GM18511 (cell line): ENCODE results near the gene HHIPL1.

ENCODE experiments used
- ATAC-seq: cut with Tn5 transposase; IDR thresholded peaks from one replicate; pipeline ENCODE4 v1.9.1; 2021; ENCODE audit warnings: mild to moderate bottlenecking, moderate library complexity; ENCODE audit not compliant: unreplicated experiment

HHIPL1 gene

DNA sequence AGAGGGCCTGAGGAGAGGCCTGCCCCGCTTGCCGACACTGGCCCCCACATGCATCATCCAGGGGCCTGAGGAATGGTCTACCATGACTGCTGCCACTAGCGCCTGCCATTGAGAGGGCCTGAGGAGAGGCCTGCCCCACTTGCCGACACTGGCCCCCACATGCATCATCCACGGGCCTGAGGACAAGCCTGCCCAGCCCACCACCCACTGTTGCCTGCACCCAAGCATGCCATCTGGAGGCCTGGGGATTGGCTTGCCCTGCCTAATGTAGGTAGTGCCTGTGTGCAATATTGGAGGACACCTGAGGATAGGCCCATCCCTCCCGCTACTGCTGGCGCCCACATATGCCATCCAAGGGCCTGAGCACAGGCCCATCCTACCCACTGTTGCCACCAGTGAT lies 63.5 kb downstream of the HHIPL1 start:
- no peak for ATAC-seq

DNA sequence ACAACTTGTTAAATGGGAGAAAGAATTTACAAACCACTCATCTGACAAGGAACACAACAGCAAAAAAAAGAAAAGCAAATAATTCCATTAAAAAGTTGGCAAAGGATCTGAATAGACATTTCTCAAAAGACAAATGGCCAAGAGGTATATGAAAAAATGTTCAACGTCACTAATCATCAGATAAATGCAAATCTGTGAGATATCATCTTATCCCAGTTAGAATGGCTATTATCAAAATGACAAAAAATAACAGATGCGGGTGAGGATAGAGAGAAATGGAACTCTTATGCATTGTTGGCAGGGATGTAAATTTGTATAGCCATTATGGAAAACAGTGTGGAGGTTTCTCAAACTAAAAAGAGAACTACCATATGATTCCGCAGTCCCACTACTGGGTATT lies 69.0 kb downstream of the HHIPL1 start:
- ATAC-seq, result no peak

DNA sequence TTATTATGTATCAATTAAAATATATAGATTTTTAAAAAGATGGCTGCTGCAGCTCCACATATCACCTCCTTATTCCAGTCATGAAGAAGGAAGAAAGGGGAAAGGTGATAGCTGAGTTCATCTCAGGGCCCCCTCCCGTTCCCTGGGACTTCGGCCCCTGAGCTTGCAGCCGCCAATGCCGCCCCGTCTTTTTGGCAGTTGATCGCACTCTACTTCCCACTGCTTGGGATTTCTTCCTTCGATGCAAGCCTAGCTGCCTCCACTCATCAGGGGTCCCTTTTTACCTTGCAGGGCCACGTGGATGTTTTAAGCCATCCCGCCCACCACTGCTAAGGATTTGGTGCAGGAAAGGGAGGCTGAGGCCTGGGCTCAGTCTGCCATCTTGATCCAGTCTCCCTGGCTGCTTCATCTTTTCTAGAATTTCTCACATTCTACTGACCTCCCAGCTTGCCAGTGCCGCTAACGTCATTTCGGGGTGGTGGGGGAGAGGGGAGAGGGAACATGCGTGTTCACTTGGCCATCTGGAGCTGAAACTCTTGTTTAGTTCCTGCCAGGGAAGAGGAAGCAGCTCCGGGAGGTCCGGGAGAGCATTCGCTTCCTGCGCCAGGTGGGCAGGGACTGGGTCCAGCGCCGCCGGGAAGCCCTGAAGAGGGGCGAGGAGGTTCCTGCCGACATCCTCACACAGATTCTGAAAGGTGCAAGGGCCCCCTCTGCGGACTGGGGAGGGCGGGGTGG lies 70.5 kb downstream of the HHIPL1 start:
- no peak for ATAC-seq

DNA sequence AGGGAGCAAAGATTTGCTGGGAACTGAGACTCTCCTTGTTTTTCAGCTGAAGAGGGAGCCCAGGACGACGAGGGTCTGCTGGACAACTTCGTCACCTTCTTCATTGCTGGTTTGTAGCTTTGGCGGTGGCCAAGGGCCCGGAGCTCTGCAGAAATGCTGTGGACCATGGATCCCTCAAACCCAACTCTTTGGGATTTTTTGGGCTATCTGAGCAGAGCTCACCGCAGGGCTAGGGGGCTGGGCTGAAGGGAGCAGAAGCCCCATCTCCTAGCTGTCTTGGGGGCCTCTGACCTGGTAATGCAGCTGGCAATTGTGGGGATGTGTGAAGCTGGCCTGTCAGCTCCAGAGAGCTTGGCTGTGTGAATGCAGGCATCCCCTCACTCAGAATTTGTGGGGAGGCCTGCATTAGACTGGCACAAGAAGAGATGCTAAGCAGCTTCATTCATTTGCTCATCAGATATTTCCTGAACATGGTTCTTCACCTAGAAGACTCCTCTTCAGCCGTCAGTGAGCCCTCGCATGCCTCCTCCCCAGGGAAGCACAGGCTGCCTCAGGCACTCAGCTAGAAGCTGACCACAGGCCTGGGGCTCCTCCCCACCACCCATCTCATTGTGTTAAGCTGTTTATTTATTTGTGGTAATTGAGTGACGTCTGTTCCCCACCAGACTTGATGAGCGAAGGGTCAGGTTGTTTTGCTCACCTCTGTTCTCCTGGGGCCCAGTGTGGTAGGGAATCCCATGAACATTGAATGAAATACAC lies 71.3 kb downstream of the HHIPL1 start:
- no peak for ATAC-seq

DNA sequence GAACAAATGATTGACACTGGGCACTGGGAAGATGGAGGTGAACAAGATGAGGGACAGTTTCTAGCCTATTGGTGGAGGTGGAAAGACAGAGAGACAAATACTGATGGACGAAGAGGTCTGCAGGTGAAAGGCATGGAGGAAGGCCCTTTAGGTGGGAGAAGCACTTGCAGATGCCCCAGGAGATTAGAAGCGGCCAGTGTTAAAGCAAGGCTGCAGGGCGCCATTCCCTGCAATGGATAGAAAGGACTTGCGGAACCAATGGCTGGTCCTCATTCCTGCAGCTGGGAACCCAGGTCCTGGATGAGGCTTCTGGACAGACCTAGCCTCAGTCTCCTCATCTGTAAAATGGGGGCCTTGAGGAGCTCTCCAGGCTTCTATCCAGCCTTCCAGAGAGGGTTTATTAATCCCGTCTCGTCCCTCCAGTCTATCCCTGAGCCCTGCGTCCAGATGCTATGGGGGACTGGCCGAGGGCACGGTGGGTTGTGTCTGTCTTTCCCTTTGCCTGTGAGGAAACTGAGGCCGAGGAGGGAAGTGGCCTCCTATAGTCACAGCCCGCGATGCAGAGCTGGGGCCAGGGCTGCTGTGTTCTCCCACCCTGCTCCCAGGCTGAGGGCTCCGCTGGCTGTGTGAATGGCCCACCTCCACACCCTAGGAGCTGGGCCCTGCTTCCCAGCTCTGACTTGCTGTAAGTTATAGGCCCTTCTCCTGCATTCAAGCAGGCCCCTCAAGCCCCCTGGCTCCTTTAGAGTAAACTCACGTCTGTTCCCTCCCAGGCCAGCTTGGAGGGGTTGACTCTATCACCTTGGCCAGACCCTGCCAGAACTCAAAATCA lies 72.1 kb downstream of the HHIPL1 start:
- no peak for ATAC-seq

DNA sequence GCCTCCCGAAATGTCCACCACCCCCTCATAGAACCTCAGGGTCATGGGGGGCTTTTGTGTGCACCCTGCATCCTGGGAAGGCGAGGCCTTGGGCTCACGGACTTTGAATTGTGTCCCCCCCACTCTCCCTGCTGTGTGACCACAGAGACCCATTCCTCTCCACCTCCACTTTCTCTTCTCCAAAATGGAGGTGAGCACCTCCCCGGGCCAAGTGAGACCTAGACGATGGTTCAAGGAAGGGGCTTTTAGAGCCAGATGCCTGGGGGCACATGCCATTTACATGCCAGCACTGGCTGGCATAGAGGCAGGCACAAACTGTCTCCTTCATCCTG lies 72.7 kb downstream of the HHIPL1 start:
- ATAC-seq, result no peak

DNA sequence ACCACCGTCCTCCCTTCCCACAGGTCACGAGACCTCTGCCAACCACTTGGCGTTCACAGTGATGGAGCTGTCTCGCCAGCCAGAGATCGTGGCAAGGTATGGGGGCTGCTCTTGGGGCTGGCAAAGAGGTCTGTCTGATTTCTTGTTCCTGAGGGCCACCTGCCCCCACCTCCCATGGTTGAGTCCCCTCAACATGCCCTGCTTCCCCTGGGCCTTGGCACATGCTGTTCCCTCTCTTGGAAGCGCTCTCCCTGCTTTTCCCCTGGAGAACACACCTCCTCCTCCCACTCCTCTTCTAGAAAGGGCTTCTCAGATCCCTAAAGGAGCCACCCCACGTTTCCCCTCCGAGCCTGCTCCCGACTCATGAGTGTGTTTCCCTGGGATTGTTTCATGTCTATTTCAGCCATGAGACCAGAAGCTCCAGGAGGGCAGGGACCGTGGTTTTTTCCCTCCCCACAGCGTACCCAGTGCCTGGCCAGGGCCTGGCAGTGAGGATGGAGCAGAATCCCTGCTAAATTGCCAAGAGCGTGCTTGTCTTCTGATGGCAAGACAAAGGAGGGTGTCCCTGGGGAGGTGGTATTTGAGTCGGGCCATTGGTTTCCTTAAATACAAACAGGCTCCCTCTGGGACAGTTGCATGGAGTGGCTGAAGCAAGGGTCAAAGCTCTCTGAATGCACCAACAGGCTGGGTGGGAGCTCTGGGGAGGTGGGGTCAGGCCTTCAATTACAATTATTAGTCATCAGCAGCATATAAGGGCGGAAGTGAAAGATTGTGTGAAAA lies 73.3 kb downstream of the HHIPL1 start:
- peak; percentile 98 for ATAC-seq

DNA sequence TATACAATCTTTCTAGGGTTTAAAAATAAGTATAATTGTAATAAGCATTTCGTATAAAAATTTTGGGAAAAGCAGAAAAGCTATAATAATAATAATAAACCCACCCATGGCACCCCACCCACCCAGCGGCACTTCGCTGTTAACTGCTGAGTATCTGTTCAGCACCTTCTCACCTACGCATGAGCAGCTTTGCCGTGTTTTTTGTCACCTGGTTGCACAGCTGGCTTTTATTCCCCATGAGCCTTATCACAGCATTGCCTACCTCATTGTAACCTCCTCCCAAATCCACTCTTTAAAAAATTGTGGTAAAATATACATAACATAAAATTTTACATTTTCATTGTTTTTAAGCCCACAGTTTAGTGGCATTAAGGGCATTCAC lies 73.9 kb downstream of the HHIPL1 start:
- ATAC-seq, result peak; percentile 80

DNA sequence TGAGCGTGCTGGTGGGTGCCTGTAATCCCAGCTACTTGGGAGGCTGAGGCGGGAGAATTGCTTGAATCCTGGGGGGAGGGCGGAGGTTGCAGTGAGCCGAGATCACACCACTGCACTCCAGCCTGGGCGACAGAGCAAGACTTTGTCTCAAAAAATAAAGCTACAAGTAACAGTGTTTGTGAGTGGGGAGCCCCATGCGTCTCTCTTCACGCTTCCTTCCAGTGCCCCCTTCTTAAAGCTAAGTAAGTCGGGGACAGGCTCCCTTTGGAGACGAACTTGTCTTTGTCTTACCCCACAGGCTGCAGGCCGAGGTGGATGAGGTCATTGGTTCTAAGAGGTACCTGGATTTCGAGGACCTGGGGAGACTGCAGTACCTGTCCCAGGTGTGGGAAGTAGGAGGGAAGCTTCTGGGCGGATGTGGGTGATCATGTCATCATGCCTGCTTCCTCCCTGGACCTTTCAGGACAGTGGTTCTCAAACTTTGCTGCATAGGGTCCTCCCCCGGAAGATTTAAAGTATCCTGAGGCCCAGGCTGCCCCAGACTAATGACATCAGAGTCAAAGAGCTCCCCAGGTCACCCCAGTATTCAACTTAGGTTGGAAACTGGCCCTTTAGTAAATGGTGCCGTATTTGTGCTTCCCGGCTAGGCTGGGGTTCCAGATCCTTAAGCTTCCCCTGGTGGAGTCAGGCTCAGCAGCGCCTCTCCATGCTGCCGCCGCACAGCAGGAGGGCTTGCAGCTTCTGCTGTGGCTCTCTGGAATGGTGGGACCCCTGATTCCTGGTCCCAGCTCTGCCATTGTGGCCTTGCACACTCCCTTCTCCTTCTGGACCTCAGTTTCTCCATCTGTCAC lies 76.2 kb downstream of the HHIPL1 start:
- ATAC-seq, result no peak

DNA sequence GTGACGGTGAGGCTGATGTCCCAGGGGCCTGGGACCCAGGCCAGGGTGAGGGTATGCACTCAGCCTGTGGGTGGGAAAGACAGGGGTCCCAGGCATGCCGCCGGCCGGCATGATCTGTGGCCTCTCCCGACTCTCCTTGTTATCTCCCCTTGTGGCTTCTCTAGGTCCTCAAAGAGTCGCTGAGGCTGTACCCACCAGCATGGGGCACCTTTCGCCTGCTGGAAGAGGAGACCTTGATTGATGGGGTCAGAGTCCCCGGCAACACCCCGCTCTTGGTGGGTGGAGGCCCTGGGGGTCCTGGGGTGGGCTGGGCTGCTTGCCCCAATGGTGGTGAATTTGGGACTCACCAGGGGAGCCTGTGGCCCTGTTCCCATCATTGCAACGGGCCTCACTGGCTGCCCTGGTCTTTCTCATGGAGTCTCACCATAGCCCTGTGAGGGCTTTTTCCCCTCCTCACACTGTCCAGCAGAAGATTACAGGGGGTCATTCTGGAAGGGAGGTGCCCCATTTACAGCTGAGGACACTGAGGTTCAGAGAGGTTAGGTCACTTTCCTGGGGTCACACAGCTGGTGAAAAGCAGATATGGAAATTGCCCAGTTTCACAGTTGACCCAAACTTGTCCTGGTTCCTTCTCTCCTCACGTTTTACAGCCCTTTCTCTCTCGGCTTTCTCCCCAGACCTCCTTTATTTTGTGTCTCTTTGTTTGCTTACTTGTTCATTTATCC lies 77.0 kb downstream of the HHIPL1 start:
- no peak for ATAC-seq

DNA sequence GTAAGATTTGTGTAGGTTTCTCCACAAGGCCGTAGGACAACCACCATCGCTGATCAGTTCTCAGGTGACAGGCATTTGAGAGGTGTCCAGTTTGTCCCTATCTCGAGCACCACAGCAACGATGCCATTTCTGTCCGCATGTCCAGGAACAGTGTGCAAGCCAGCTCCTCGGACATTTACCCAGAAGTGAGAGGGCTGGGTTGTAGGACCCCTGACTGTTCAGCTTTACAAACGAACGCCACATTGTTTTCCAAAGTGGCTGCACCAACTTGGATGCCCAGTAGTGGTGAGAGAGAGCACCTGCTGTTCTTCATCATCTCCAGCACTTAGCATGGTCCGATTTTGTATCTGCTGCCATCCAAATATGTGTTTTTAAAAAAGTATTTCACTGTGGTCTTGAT lies 77.8 kb downstream of the HHIPL1 start:
- no peak for ATAC-seq

DNA sequence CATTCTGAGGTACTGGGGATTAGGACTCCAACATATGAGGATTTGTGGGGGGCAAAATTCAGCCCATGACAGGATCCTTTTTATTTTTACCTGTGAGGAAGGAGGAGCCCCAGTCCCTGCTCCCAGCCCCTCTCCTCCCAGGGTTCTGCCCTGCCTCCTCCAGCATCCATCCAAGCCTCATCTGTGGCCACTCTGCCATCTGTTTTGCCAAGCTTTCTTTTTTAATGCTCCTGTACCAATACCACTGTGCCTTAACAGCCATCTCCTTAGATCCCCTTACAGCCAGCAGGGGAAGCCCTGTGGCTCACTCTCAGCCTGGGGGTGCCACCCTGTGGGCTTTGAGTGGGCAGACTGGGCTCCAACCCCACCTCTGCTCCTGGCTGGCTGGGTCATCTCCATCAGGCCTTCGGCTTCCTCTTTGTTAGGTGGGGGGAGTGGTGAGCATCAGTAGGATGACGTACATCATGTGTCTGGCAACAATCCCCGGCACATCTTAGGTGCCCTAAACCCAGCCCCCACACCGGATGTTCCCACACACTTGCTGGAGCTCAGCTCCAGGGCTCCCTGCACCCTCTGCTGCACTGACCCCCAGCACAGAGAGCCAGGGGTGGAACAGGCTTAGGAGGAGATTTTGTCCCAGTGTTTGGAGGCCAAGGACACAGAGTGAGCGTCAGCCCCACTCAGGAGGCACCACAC lies 79.4 kb downstream of the HHIPL1 start:
- ATAC-seq, result no peak

DNA sequence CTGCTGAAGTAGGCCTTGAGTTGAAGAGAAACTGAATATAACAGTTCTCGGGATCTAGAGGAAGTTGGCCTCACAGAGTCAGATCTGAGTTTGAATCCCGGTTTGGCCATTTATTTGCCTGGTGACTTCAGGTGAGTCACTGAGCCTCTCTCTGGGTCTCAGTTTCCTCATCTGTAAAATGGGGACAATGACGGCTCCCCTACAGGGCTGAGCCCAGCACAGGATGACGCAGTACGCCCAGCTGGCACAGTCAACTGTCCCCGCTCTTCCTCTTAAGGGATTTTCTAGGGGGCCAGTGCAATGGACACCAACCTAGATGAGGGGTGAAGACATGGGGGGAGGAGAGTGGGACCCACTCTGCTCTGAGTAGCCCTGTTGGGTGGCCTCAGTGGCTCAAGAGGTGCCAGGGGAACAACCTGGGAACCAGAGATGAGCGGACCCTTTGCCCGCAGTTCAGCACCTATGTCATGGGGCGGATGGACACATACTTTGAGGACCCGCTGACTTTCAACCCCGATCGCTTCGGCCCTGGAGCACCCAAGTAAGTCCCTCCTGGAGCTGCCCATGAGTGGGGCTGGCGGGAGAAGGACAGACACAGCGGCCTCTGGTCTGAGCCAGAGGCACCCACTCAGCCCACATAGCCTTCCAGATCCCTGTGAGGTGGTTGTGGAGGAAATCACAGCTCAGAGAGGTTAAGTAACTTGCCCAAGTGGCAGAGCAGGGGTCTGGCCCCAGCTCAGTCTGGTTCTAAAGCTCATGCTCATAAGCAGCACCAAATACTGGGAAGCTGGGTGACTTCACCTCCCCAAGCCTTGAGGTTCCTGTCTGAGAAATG lies 80.2 kb downstream of the HHIPL1 start:
- ATAC-seq, result no peak

DNA sequence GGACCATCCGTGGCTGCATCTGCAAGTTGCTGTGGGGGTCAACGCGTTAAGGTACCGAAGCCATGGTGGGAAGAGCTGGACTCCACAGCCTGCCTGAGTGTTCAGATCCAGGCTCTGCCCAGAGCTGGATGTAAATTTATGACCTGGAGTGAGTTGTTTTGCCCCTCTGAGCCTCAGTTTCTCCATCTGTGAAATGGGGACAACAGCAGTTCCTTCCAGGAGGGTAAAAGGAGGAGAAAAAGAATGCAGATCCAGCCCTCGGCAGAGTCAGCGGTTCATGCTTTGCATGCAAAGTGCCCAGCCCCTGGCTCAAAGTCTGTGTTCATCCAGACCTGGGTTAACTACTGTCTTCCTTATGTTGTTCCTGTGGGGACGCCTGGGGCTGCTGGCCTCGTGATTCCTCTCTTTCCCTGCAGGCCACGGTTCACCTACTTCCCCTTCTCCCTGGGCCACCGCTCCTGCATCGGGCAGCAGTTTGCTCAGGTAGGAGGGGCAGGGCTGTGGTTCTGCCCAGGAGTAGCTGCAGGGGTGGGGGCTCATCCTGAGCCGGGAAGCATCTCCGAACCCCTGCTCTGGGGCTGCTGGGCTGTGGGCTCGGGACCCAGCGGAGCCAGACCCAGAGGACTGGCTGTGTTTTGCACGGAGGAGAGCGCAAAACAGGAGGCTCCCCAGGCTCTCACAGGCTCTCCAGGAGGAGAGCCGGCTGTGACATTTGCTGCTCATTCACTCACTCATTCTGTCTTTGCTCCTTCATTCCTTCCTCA lies 81.0 kb downstream of the HHIPL1 start:
- ATAC-seq, result no peak

DNA sequence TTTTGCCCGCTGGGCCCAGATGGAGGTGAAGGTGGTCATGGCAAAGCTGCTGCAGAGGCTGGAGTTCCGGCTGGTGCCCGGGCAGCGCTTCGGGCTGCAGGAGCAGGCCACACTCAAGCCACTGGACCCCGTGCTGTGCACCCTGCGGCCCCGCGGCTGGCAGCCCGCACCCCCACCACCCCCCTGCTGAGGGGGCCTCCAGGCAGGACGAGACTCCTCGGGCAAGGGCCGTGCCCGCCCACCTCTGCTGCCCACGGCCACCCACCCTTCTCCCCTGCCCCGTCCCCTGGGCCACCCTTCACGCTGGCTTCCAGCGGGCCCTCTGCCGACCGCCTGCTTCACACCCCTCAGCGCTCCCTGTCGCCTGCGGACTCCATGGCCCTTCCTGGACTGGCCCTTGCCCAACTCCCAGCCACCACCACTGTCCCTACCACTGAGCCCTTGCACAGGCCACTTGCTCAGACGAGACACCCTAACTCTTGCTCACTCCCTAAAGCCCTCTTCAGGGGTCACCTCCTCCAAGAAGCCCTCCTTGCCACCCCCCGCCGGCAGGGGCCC lies 81.7 kb downstream of the HHIPL1 start:
- no peak for ATAC-seq

DNA sequence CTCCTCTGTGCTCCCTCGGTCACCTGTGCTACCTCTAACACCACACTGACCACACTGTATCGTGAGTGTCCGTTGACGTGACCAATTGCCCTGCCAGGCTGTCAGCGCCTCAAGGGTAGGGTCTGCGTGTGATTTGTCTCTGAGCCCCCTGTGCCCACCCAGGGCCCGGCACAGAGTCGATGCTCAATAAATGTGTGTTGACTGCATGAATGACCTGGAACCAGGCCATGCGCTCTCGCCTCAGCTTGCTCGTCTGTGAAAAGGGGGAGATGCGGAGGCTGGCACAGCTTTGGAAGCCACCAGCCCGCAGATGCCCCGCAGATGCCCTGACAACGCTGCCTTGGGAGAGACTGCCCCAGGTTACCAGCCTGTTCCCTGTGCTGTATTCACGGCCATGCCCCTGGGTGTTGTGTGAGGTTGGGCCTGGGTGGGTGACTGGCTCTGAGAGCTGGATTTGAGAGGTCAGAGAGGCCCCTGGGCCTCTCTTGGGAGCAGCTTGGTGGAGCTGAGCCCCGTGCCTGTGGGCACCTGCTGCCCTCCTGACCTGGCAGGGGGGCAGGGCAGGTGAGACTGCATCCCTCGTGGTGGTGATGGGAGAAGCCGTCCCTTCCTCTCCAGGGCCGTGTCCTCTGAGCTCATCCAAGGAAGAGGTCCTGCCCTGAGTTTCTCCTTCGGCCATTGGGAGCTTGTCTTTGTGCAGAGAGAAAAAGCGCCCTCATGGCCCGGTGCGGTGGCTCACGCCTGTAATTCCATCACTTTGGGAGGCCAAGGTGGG lies 82.4 kb downstream of the HHIPL1 start:
- ATAC-seq, result no peak
